Measurements from ENCODE around the gene SDF2. TPM values are rescaled to one million over a fixed set of nuclear protein-coding genes. Genes with fewer than 3 reads are reported as not detected.
A peak's percentile ranks its signal among the peaks of the same experiment; 100 is the strongest.
"Not testable (repeated sequence)": the region's sequence is repeated elsewhere in the genome, so short reads cannot be mapped to it uniquely, and the experiment has no call there.

SDF2 gene
- total RNA-seq, 6 experiments from 2014 or later = 24.6 to 31.8 (median 26.4) TPM

- Histone ChIP-seq H3K9me3 (no peaks in the 10 kb centered on the region), H3K27me3 (no peaks in the 10 kb centered on the region), H3K4me1 (peaks cover 0 to 22% (median 7%) of the 10 kb centered on the region in 4 donors), H3K4me3 (no peak overlapping the region), H3K27ac (no peak overlapping the region), H3K36me3 (peaks cover 0 to 22% (median 5%) of the 10 kb centered on the region in 4 donors)
- WGBS (ENCODE audit: insufficient coverage, low coverage, low lambda C conversion rate, missing lambda C conversion rate) = 75% methylated on average over 2 of the region's 2 CpGs
- no peak for ATAC-seq
- intact Hi-C loops (cut with DNase I) = no loop called here
- DNase-seq = no peak
- no peak for TF ChIP-seq CTCF (IDR thresholded peaks at IDR 0.05)
- no peak for TF ChIP-seq POLR2A (IDR thresholded peaks at IDR 0.05)
These were observed 4.3 kb upstream of the SDF2 start for GRCh38 chr17:28665994-28666393.

- Histone ChIP-seq H3K4me3 (no peak overlapping the region), H3K4me1 (peaks cover 0 to 28% (median 9%) of the 10 kb centered on the region in 4 donors), H3K9me3 (no peaks in the 10 kb centered on the region)
These were observed 2.0 kb upstream of the SDF2 start for GRCh38 chr17:28663723-28664122.

GRCh38 chr17:28662527-28662829, 772 bp upstream of the SDF2 start:
- H3K4me3 ChIP-seq = peak overlapping the region; percentile 81 to 97 (median 90)
- ATAC-seq = no peak
- no peaks in the 10 kb centered on the region for H3K27me3 ChIP-seq
- H3K36me3 ChIP-seq = peaks cover 0 to 13% (median 2%) of the 10 kb centered on the region in 4 donors
- DNase-seq = no peak
- no peaks in the 10 kb centered on the region for H3K9me3 ChIP-seq
- peak overlapping the region; percentile 90 to 94 (median 91) for H3K27ac ChIP-seq
- peaks cover 0 to 28% (median 9%) of the 10 kb centered on the region in 4 donors for H3K4me1 ChIP-seq
- intact Hi-C loops (cut with DNase I) = no loop called here
- TF ChIP-seq POLR2A (IDR thresholded peaks at IDR 0.05) (no peak), CTCF (IDR thresholded peaks at IDR 0.05) (no peak)
- 0% methylated on average over 10 of the region's 10 CpGs for WGBS (ENCODE audit: insufficient coverage, low coverage, low lambda C conversion rate, missing lambda C conversion rate)

More at GRCh38 chr17:28663723-28664122, 2.0 kb upstream of the SDF2 start:
- Histone ChIP-seq H3K27ac (no peak overlapping the region), H3K27me3 (no peaks in the 10 kb centered on the region), H3K36me3 (peaks cover 0 to 9% (median 0%) of the 10 kb centered on the region in 4 donors)
- no peak for ATAC-seq
- DNase-seq = no peak
- no peak for TF ChIP-seq POLR2A (IDR thresholded peaks at IDR 0.05)
- no peak for TF ChIP-seq CTCF (IDR thresholded peaks at IDR 0.05)
- intact Hi-C loops (cut with DNase I) = no loop called here

GRCh38 chr17:28659497-28659881, 2.2 kb downstream of the SDF2 start:
- H3K9me3 ChIP-seq; H3K4me3 ChIP-seq; ATAC-seq; H3K27me3 ChIP-seq; H3K36me3 ChIP-seq; intact Hi-C loops (cut with DNase I); H3K27ac ChIP-seq; DNase-seq: not testable (repeated sequence)
- 93% methylated on average over 8 of the region's 23 CpGs for WGBS (ENCODE audit: insufficient coverage, low coverage, low lambda C conversion rate, missing lambda C conversion rate)
- H3K4me1 ChIP-seq = peaks cover 0 to 28% (median 9%) of the 10 kb centered on the region in 4 donors

GRCh38 chr17:28658766-28659496, 2.8 kb downstream of the SDF2 start:
- peaks cover 0 to 24% (median 9%) of the 10 kb centered on the region in 4 donors for H3K4me1 ChIP-seq
- intact Hi-C loops (cut with DNase I); ATAC-seq; DNase-seq; H3K4me3 ChIP-seq; H3K9me3 ChIP-seq; H3K36me3 ChIP-seq; H3K27me3 ChIP-seq; H3K27ac ChIP-seq: not testable (repeated sequence)
- 97% methylated on average over 6 of the region's 46 CpGs for WGBS (ENCODE audit: insufficient coverage, low coverage, low lambda C conversion rate, missing lambda C conversion rate)

- H3K4me3 ChIP-seq; ATAC-seq; H3K27me3 ChIP-seq; H3K27ac ChIP-seq; DNase-seq; H3K9me3 ChIP-seq; intact Hi-C loops (cut with DNase I): not testable (repeated sequence)
- Histone ChIP-seq H3K4me1 (peaks cover 0 to 18% (median 6%) of the 10 kb centered on the region in 4 donors), H3K36me3 (peaks cover 0 to 12% (median 2%) of the 10 kb centered on the region in 4 donors)
- WGBS (ENCODE audit: insufficient coverage, low coverage, low lambda C conversion rate, missing lambda C conversion rate) = 82% methylated on average over 7 of the region's 8 CpGs
These were observed 3.4 kb downstream of the SDF2 start for GRCh38 chr17:28658342-28658741.

Data from right lobe of liver (tissue), 6 donors.